NCI-H1417 (cell line): Measurements from ENCODE around the gene SLX4.

ENCODE experiments used
- DNase-seq, 3 experiments: peaks; one replicate each; lab custom pipeline; 2025; lab: John Stamatoyannopoulos, UW

Gene SLX4

DNA sequence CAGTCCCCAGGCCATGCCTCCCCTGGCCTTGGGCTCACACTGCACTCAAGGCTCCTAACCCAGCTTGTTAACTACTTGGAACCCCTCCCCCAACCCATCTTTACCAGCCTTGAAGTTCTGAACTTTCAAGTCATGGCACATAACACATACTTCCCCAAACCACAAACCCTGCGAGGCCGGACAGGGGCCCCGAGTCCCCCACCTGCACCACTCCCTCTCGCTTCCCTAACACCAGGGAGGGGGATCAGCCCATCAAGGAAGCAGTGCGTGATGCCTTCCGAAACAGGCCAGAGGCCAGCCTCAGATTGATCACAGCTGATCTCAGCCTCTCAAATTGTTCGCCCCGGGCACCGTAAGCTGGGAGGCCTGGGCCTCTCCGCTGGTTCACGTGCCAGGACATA lies 31.2 kb downstream of the SLX4 start:
- no peak for DNase-seq

DNA sequence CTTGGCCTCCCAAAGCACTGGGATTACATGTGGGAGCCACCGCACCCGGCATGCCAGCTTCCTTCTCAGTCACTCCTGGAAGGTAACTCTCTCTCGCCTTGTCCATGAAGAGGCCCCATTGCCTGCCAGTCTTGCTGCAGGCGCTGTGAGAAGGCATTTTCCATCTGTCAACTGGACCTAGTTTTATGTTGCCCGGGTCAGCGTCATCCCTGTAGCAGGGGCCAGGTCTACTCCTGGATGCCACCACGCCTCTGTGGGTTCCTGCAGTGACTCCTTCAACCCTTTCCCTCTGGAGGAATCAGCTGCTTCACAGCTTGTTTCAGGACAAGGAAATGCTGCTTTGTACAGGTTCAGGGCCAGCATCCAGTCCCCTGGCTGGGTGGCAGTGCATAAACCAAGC lies 31.6 kb downstream of the SLX4 start:
- no peak for DNase-seq

DNA sequence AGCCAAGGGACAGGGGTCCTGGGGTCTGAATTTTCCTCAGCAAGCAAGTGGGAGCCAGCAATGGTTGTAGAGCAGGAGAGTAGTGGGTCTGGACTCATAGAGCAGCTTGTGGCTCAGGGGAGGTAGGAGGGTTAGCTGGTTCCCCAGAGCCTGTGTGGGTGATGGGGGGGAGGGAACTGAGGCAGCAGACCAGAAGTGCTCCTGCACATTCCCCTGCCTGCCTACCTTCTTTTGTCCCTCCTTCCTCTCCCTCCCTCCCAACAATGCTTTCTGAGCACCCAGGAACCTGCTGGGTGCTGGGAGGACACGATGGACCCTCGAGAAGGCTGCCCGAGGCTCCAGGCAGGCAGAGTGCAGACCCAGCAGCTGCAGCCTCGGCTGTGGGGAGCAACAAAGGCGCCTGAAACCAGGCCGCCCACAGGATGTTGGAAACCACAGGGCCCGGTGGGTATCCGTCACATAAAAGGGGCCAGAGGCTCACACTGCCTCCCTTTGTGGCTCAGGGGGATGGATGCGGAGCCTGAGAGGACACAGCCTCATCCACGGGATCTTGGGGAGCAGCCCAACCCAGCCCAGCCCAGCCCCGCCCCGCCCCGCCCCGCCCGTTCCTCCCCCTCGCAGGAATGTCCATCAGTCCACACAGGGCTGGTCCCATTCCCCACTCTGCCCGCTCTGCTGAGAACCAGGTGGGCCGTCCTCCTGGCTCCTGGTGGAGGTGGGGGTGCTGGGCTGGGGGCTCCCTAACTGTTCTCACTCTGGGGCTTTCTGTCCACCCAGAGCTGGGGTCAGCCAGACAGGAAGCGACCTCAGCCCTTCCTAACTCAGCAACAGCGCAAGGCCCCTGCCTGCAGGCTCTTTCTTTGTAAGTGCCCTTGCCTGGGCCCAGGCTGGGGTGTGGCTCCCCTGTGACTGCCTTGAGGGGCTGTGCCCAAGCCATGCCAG lies 32.5 kb downstream of the SLX4 start:
- no peak for DNase-seq

DNA sequence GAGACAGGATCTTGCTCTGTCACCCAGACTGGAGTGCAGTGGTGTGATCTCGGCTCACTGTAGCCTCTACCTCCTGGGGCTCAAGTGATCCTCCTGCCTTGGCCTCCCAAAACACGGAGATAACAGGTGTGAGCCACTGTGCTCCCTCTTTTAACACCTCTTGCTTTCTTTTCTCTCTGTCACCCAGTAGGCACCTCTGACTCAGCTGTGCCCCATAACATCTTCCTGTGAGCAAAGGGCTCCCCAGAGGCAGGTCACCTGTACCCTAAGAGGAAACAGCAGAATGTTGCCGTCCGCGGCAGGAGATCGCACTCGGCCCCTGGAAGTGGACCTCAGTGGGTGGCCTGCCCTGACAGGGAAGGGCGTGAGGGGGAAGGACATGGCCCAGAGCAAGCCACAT lies 33.3 kb downstream of the SLX4 start:
- DNase-seq, result no peak

DNA sequence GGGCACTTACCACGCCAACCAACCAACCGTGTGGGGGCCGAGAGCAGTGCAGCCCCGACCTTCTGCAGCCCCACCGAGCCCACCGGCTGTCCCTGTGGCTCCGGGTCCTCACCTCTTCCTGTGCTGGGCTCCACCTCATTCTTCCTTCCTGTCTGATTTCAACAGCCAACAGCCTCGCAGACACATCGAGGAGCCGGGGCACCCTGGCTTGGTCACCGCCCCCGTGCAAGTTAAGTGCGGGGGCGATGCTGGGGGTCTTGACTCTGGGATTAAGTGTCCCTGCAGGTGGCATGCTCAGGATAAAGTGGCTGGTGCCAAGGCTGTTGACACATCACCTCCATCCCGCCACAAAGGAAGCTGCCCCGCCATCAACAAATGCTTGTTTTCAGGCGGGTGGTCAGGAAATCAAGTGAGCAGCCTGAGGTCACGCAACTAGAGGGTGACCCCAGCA lies 34.1 kb downstream of the SLX4 start, which contains the start of gene NLRC3:
Gene NLRC3, minus strand, starts transcription at position 102 of the 451 bp plus-strand sequence. CDS start 12,367 bp downstream, outside the sequence.
- no peak for DNase-seq

DNA sequence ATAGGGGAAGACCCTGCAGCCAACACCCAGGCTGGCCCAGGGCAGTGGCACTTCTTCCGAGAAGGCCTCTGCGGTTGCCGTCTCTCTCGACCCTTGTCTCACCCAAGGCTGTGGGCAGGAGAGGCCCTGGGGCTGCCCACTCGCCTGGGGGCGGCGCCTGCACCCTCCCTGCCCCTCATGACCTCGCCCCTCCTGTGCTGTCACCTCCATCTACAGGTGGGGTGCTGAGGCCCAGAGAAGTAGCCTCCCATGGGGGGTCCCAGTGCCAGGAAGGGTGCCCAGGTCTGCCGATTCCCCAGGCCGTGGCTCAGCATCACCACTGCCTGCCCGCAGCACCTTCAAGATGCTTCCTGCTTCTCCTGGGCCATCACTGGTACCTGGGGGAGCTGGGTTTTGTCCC lies 35.2 kb downstream of the SLX4 start:
- DNase-seq, result no peak

DNA sequence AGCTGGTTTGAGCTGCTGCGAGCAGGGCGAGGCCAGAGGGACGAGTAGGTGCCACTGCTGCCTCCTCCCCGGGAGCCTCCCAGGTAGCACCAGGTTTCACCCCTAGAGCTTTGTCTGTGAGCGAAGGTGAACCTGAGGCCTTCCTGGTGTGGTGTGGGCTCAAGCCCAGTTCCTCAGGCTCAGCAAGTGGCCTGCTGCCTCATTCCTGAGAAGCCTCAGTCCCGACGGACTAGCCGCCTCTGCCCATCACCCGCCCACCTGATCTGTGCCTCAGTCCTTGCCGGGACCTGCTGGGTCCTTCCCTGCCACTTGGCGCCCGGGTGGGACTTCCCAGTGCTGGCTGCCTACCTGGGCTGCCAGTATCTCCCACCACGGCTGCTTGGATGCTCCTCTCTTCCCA lies 35.9 kb downstream of the SLX4 start:
- no peak for DNase-seq

DNA sequence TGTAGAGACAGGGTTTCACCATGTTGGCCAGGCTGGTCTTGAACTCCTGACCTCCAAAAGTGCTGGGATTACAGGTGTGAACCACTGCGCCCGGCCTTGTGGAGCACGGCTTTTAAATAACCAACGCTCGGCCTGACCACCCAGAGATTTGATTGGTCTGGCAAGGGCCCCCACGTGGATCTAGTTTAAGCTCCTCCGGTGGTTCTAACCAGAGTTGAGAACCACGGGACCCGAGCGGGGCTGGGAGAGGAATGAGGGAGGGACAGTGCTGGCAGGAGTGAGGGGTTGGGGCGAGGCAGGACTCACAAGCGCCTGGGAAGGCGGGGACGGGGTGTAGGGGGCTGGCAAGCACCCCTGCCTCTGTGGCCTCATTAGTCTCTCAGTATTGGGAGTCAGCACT lies 37.2 kb downstream of the SLX4 start:
- no peak for DNase-seq

DNA sequence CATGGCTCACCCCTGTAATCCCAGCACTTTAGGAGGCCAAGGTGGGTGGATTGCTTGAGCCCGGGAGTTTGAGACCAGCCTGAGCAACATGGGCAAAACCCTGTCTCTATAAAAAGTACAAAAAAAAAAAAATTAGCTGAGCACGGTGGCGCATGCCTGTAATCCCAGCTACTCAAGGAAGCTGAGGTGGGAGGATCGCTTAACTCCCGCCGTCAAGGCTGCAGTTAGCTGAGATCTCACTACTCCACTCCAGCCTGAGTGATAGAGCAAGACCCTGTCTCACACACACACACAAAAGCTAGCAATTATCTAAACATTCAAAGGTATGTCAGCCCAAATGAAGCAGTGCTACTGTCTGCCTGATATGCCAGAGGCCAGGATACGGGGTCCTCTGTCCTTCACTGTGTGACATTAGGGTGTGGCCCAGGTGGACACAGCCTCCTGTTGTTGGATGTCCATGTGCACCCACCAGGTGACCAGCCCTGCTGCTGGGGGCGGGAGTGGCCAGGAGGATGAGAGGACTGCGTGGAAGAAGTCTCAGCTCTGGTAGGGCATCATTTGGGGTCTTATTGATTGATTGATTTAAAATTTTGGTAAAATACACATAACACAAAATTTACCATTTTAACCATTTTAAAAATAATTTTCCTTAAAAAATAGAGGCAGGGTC lies 38.1 kb downstream of the SLX4 start:
- DNase-seq, result no peak

DNA sequence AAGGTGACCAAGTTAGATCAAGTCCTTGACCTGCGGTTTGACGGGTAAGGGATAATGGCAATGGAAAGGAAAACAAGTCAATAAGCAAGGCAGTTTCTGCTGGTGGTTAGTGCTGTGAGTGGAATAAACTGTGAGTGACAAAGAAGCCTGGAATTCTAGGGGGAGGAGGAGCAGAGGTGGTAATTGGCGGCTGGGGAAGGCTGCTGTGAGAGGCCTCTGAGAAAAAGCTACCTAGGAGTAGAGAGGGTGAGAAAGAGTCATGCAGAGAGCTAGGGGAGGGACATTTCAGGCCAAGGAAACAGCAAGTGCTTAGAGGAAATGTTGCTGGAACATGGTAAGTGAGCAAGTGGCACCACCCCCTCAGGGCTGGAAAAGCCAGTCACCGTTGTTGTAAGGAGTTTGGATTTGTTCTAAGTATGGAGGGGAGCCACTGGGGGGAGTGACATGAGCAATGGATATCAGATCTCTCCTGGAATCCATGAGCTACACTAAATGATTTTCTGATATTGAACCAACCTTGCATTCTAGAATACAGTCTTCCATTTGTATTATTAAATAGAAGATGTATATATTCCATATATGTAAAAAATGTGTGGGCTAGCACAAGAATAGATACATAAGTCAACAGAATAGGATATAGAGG lies 40.9 kb downstream of the SLX4 start:
- no peak for DNase-seq

DNA sequence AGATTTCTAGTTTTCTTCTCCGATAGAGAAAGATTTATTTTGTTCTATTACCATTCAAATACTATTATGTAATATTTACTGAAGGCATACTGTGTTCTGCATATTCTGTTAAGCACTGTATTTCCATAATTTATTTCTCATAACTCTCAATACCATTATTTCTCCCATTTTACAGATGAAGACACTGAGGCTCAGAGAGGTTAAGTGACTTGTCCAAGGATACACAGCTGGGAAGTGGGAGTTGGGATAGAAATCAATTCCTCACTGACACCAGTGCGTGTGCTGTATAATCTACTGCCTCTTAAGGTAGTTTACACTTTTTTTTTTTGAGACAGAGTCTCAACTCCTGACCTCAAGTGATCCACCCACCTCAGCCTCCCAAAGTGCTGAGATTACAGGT lies 41.6 kb downstream of the SLX4 start:
- DNase-seq, result no peak

DNA sequence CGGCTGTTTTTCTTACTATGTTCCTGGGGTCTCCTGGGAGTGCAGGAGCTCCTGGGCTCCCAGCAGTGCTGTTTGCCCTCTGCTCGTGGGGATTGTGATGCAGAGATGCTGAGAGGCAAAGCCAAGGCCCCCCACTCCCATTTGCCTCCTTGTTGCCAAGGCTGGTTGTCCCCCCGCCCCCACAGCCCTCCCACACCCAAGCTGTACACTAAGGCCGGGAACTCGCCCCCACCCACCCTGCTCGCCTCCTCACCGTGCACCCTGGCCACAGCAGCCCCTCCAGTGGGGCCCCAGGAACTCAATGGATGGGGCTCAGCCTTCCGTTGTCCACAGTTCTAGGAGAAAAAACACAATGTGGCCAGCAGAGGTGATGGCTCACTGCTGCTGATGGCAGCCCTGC lies 44.4 kb downstream of the SLX4 start:
- no peak for DNase-seq

DNA sequence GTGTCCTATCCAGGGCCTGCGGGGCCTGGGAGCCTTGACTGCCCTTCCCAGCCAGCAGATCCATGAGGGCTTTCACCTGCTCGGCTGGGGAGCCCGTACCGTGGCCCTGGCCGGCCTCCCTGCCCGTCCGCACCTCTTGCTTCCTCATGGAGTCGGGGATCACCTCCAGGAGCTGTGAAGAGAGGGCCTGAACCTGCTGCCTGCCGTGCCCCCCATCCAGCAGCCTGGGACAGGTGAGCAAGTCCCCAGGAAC lies 46.6 kb downstream of the SLX4 start:
- DNase-seq, result no peak

DNA sequence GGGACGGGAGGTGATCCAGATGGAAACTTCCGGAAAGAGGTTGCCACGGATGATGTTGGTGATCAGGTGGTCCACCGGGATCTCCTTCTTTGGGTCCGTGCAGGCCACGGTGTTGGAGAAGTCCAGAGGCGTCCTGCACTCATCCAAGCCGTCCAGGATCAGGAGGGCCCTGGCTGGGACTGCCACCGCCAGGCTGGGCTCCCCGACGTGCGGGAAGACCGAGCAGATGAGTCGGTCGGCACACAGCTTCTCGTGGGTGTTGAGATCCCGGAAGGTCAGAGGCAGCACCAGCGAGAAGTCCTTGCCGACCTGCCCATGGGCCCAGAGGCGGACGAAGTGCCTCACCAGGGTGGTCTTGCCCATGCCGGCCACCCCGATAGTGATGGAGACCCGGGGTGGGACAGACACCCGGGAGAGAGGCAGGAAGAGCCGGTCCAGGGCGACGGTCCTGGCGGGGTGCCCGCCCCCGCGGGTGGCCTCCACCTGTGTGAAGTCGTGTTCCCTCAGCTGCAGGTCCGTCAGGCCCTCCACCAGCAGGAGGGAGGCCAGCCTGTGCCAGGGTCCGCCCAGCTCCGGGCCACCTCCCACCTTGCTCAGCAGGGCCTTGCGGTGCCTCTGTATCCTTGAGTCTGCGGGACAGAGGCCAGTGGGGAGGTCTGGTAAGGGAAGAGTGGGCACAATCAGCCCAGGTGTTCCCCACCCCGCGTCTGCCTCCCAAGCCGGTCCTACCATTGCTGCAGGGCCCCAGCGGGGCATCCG lies 47.1 kb downstream of the SLX4 start:
- DNase-seq, result no peak

DNA sequence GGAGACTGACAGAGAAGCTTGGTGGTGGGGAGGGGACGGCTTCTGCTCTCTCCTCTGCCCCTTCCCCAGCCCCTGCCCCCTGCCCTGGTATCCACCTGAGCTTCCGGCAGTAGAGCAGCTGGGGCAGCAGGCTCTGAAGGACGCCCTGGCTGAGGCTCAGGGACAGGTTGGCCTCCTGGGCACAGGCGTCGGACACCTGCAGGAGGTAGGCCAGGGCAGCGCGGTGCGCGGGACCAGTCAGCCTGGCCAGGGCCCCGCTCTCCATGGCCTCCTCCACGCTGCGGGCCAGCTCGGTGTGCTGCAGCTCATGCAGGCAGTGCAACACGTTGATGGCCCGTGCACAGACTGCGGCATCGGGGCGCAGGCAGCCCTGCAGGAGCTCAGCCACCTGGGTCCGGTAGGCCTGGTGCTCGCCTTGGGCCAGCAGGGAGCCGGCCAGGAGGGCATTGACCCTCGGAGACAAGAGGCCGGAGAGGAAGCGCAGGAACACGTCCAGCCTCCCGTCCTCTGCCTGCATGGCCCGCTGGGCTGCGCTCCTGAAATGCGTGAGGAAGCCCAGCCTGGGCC lies 48.4 kb downstream of the SLX4 start:
- DNase-seq, result no peak

DNA sequence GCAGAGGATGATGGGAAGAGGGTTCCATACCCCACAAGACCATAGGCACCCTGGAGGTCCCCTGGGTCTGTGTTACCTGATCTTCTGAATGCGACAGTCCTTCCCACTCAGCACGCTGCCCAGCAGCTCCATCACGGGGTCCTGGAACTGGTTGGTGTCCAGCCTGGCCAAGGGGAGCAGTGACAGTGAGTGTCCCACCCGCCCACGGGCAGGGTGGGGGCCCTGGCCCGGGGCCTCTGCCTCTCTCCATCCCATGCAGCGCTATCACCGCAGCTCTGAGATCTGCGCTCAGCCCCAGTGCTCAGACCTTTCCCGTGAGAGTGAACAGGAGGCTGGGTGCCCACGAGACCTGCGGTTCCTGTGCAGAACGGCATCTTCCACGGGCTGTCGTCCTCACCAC lies 49.8 kb downstream of the SLX4 start:
- DNase-seq, result no peak

DNA sequence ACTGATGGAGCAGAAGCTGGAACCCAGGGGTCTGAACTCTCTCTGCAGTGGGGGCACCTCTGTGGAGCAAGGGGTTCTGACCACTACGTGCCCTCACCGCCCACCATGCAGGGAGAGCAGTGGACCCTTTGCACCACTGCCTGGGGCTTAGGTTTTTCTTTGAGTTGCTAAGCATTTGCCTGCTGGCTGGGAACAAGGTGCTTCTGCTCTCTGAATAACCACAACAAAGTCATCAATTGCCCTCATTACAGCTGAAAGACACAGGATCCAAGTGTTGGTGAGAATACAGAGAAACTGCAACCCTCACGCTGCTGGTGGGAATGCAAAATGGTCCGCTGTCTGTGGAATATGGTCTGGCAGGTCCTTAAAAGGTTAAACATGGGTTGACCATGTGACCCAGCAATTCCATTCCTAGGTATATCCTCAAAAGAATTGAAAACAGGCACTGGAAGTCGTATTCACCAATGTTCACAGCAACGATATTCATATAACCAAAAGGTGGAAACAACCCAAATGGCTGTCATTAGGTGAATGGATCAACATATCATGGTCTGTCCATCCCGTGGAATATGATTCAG lies 57.0 kb downstream of the SLX4 start:
- DNase-seq, result no peak

DNA sequence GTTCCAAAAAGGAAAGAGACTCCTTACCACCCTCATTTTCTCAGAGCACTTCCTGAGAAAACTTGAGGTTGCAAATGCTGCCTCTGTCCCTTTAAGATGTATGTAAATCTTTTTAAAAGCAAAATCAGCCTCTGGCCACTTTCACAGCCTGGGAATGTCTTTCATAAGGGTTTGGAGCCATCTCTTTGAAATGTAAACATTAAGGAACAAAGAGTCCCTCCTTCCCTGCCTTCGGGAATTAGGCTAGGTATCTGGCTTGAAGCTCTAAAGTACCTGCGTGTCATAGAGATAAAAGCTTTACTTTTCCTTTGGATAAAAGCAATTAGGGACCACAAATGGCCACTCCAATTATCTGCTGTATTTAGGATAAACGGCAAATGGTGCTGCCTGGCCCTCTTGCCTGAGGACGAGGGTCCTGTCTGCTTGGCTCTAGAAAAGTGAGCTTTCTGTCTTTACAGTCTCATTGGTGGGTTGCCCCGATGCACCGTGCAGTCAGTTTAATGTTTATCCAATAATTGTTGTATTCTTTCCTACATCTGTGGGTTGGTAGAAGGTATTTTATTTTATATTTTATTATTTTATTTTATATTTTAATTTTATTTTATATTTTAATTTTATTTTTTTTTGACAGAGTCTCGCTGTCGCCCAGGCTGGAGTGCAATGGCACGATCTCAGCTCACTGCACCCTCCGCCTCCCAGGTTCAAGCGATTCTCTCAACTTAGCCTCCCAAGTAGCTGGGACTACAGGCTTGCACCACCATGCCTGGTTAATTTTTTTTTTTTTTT lies 58.1 kb downstream of the SLX4 start:
- DNase-seq, result peak; percentile 8 to 98 (median 67)

DNA sequence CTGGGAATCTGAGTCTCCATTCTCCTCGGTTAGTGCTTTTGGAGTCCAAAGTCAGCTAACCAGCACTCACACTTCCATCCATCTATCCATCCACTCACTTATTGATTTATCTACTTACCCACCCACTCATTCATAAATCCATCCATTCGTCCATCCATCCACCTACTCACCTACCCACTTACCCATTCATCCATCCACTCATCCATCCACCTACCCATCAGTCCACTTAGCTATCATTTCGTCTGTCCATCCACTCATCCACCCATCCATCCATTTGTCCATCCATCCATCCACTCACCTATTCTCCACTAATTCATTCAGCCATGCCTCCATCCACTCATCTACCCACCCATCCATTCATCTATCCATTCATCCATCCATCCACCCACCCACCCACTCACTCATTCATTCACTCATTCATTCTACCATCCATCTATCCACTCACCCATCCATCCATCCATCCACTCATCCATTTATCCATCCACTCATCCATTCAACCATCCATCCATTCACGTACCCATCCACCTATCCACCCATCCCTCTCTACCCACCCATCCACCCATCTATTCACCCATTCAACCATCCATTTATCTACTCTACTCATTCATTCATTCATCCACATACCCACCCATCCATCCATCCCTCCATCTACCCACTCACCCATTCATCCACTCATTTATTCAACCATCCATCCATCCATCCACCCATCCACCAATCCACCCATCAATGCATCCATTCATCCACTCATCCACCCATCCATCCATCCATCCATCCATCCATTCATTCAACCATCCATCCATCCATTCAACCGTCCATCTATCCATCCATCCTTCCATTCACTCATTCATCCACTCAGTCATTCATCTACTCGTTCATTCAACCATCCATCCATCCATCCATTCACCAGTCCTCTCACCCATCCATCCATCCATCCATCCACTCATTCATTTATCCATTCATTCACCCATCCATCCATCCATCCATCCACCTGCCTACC lies 60.3 kb downstream of the SLX4 start:
- DNase-seq, result no peak

DNA sequence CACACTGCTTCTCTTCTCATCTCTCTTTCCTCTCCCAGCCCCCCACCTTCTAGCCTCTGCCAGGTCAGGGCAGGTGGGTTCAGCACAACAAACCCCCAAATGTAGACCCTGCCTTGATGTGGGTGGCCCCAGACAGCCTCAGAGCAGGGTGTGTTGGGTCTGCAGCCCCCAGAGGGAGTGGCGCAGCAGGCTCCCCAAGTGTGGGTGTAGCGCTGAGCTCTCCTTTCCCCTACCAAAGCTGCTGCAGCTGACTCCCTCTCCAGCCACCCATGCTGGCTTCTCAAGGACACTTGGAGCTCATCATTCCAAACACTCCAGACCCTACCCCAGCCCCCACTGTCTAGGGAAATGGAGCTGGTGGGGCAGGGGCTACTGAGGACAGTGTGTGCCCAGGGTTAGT lies 61.5 kb downstream of the SLX4 start:
- no peak for DNase-seq
